Measurements from ENCODE around the gene GPATCH2L.
A peak's percentile ranks its signal among the peaks of the same experiment; 100 is the strongest.

Gene GPATCH2L

GRCh38 chr14:76151398-76152332 lies at the start of gene GPATCH2L:
TSS of gene GPATCH2L (plus strand) at chr14:76151922. CDS start at chr14:76154364, 2,442 bp downstream.
- DNase-seq: peak; percentile 98

- no peak for DNase-seq
Measured at GRCh38 chr14:76104802-76105355, 46.8 kb upstream of the GPATCH2L start.

DNA sequence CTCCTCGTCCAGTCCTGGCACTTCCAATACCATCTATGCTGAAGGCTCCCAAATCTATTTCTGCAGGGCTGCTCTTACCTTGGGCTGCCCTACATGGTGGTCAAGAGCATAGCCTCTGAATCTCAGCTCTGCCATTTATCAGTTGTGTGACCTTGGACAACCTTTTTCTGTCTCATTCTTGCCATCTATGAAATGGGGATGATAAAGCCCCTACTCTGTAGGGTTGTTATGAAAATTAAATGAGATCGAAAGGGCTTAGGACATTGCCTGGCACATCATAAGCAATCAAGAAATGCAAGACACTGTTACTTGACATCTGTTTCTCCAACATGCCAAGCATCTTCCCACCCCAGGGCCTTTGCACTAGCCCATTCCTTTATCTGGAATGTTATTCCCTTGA lies 45.5 kb upstream of the GPATCH2L start:
- DNase-seq: no peak

DNA sequence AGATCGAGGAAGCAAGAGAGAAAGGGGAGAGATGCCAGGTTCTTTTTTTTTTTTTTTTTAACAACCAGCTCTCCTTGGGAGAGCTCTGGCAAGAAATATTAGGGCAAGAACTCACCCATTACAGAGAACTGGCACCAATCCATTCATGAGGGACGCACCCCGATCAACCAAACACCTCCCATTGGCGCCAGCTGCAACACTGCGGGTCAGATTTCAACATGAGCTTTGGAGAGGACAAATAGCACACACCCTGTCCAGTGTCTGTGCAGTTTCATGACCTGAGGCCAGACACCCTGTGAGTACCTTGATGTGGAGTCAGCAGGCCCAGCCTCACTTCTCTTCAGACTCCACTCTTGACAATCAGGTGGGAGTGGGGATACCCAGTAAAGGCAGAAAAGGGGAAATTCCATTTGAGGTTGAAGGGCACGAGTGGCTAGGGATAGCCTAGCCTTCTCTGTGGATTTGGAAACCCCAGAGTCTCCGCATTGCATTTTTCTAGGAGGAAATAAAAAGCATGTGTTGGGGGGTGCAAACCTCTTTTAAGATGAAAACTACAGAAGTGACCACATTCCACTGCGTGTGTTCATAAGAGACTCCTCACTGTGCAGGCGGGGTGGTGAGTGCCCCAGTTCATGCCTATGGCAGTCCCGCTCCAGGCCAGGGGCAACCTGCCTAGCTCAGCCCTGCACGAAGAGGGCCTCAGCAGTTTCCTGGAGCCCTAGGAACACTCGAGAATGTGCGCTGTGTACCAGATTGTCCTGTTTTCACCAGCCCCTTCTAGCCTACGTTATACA lies 42.4 kb upstream of the GPATCH2L start:
- DNase-seq: no peak

GRCh38 chr14:76112889-76113624 lies 38.7 kb upstream of the GPATCH2L start:
- DNase-seq: no peak

DNA sequence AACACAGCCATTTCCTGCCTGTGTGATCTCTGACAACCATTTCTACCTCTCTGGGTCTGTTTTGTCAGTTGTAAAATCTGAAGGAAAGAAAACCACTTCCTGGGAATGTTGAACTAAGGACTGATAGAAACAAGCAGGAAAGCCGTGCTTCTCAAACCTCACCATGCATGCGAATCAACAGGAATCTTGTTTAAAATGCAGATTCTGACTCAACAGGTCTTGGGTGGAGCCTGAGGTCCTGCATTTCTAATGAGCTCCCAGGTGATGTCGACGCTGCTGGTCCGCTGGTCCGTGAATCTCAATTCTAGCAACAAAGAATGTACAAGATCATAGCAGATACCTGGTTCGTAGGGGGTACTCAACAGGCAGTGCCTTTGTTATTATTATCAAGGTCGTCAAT lies 38.0 kb upstream of the GPATCH2L start:
- DNase-seq: no peak

GRCh38 chr14:76115010-76115422 lies 36.7 kb upstream of the GPATCH2L start:
- DNase-seq: no peak

GRCh38 chr14:76117789-76118484 lies 33.8 kb upstream of the GPATCH2L start:
- DNase-seq: no peak

DNA sequence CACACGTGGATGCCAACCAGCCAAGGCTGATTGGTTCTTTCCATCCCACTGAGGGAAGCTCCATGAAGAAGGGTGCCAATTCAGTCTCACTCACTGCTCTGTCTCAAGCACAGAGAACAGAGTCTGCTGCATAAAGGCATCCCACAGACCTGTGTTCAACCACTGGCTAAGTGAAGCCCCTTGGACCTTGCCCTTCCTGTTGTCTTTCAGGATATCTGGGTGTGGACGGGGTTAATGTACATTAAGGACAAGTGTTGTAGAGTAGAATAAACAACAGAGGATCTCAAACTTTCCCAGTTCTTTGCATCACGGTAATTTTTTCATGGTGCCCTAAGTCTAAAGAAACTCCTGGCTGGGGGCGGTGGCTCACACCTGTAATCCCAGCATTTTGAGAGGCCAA lies 33.1 kb upstream of the GPATCH2L start:
- DNase-seq: no peak

GRCh38 chr14:76121089-76121748 lies 30.5 kb upstream of the GPATCH2L start:
- no peak for DNase-seq

GRCh38 chr14:76123426-76124225 lies 28.1 kb upstream of the GPATCH2L start:
- no peak for DNase-seq

DNA sequence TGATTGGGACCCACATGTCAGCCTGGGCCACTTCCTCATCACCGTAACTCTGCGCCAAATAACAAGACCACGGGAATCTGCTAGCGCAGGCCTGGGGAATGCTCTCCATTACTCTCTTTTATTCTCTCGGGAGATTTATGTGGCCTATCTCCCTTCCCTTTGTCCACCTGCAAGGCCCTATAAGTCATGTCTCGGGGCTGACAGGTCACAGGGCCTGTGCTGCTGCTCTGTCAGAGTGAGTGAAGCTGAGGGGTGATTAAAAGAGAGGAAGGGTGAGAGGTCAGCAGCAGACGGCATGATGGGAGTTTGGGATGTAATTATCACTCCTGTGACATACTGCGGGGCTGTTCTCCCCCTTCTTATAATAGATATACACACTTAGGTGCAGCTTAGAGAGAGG lies 26.2 kb upstream of the GPATCH2L start:
- DNase-seq: no peak

DNA sequence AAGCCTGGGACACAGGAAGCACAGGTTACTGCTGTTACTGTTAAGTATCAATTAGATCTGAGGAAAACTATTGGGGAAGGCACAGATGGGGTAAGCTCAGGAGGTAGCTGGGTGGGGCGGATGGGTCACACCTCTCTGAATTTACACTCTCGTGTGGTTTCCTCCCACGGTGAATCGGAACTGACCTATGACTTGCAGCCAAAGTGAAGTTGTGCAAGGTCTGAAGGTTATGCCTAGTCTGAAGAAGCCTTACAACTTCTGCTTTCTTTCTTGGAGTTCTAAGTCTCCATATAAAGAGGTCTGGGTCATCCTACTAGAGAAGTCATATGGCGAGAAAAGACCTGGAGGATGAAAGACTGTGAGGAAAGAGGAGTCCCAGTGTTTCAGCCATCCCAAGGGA lies 25.6 kb upstream of the GPATCH2L start:
- DNase-seq: no peak

DNA sequence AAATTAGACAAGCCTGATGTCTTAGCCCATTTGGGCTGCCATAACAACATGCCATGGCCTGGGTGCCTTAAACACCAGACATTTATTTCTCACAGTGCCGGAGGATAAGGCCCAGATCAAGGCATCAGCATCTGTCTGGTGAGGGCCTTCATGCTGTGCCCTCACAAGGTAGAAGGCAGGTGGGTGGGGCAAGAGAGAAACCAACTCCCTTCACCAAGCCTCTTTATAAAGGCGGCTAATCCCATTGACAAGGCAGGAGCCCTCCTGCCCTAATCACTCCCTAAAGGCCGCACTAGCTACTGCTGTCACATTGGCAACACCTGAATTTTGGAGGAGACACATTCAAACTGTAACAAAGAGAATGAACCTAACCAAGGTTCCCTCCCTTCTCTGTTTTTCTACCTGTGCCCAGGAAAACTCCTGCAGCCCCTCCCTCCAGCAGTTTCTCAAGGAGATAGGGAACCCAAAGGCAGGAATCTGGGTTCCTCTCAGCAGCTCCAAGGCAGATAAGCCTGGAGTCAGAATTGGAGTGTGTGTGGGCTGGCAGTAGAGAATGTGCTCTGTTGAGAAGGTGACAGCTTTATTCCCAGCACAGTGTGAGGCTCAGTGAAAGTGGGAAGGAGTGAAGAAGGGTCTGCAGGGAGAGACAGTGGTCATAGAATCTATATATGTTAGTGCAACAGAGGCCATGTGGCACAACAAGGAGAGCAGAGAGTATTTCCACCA lies 21.7 kb upstream of the GPATCH2L start:
- DNase-seq: no peak

- DNase-seq: no peak
Measured at GRCh38 chr14:76131071-76131965, 20.4 kb upstream of the GPATCH2L start.

DNA sequence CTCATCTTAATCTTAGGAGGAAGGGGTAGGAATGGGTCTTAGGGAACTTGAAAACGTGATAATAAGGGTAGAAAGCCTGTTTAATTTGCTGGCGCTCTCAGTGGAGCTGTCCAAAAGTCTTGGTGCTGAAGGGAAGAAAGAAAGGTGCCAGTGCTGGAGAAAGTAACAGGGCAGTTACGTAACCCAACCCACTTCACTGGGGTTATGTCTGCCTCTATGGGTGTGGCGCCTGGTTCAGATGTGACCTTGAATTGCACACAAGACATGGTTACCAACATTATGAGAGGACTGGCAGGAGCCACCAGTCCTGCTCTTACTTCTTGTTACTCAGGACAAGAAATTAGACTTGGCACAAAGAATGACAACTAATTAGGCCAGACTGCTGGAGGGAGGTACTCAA lies 18.6 kb upstream of the GPATCH2L start:
- no peak for DNase-seq

DNA sequence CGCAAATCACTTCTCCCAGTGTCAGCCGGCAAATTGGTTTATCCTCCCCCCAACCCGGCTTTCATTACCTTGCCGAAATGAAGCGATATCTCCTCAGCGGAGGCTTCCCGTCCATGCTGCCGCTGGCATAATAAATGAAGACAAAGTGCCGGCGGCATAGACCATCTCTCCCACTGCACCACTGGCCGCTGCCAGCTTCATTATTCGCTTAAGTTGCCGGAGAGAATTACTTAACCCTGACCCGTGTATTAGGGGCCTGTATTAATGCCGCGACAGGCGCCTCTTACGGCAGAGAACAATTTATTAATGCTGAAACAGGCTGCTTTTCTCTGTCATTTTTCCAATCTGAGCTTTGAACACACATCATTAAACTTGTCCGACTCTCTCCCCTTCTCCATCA lies 17.5 kb upstream of the GPATCH2L start:
- no peak for DNase-seq

- DNase-seq: no peak
Measured at GRCh38 chr14:76135722-76136121, 16.0 kb upstream of the GPATCH2L start.
